GM19468 (cell line): ENCODE results near the gene SPTBN1.
"Not testable (repeated sequence)": the region's sequence is repeated elsewhere in the genome, so short reads cannot be mapped to it uniquely, and the experiment has no call there.

Experiments used
- ATAC-seq: cut with Tn5 transposase; IDR thresholded peaks from one replicate; pipeline ENCODE4 v1.9.1; 2021; ENCODE audit warnings: mild to moderate bottlenecking, moderate library complexity, moderate number of reproducible peaks; ENCODE audit not compliant: unreplicated experiment; ENCODE audit errors: extremely low read depth

Gene SPTBN1

GRCh38 chr2:54675738-54676137 is 219.6 kb downstream of the SPTBN1 start:
- no peak for ATAC-seq

- ATAC-seq = no peak
These were observed 220.5 kb downstream of the SPTBN1 start for GRCh38 chr2:54676656-54677055.

DNA sequence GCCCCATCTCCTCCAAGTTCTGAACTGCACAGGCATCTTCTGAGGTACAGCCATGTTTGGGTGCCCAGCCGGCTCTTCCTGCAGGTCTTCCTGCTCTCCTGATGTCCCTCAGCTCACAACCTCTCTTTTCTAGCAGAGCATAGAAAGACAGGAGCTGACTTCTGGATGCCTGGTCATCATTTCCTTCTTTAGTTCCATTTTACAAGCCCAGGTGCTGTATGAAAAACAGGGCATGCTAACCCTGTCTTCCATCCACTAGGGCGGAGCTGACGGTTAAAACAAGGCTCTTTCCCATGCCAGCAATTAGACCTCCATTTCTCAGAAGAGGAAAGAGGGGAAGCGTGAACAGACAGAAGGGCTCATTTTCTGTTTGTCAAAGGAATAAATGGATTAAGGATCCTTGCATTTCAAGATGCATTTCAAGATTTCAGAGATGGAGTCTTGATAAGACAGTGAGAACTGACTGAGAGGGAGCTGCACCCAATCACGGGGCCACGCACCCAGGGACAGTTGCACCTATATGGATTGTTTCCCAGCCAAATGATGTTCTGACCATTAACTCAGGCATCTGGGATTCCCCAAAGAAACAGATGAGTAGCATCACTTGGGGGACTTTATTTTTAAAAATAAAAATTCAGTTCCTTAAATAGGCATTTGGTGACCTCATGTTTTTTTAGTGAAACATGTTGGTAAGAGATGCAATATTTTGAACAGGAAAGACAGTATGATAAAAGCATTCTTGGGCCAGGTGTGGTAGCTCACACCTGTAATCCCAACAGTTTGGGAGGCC is 221.5 kb downstream of the SPTBN1 start:
- ATAC-seq = no peak

DNA sequence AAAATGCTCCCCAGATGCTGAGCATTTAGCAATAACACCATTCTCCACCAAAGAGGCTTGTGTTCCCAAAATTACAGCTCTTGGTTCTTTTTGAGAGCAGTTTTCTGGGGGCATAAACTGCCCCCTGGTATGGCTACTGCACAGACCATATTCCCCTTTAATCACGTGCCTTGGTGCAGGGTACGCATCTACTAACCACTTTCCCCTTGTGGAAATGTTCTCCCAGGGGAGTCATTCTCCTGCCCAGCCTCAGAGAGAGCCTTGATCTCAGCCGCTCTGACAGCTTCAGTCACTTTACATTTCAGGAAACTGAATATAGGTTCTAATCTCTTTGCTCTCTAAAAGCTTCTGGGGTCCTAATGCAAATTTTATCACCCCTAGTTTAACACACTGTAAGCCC is 222.6 kb downstream of the SPTBN1 start:
- no peak for ATAC-seq

- peak; percentile 67 for ATAC-seq
These were observed 224.4 kb downstream of the SPTBN1 start for GRCh38 chr2:54680397-54681041.

GRCh38 chr2:54681416-54681815 is 225.3 kb downstream of the SPTBN1 start:
- no peak for ATAC-seq

GRCh38 chr2:54683596-54683995 is 227.5 kb downstream of the SPTBN1 start:
- ATAC-seq = no peak

DNA sequence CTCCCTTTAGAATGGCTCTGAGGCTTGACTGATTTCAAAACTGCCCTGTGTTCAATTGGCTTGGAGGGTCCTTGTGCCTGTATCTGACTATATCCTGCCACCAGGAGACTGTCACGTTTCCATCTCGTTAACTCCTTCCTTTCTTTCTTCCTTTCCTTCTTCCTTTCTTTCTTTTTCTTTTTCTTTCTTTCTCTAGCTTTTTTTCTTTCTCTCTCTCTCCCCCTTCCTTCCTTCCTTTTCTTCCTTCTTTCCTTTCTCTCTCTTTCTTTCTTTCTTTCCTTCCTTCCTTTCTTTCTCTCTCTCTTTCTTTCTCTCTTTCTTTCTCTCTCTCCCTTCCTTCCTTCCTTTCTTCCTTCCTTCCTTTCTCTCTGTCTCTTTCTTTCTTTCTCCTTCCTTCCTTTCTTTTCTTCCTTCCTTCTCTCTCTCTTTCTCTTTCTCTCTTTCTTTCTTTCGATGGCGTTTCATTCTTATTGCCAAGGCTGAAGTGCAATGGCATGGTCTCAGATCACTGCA is 229.2 kb downstream of the SPTBN1 start:
- ATAC-seq = no peak

DNA sequence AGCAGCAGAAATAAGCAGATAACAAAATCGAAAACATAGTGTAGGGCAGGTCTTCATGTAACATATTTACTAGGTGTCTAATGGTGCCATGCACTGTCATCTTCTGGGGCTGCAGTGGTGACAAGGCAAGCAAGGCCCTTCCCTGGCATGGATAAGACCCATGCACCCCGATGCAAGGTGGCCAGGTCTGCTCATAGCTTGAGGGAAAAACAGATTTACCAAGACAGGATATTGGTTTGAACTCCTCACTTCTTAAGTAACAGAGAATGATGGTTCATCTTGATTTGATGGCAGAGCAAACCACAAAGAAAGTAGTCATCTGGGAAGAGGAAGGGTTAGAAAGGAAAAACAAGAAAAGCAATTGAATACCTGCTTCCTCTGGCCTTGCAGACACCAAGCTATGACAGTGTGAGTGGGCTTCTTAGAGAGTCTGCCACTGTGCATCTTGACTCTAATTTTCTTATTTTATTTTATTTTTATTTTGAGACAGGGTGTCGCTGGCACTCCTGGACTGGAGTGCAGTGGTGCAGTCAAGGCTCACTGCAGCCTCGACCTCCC is 231.5 kb downstream of the SPTBN1 start:
- no peak for ATAC-seq

GRCh38 chr2:54691445-54692135 is 235.5 kb downstream of the SPTBN1 start:
- ATAC-seq = no peak

DNA sequence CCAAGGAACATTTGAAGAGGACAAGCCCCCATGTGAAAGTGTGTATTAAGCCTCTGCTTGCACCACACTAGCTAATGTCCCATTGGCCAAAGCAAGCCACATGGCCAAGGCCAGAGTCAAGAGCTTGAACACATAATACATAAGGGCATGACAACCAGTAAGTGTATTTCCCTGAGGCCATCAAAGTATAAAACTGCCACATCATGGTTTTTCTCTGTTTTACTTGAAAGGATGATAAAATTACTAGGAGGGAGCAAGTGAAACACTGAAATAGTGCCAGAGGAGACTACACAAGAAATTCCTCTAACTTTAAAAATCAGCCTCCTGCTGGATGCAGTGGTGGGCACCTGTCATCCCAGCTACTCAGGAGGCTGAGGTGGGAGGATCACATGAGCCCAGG is 236.4 kb downstream of the SPTBN1 start:
- no peak for ATAC-seq

- ATAC-seq = no peak
These were observed 239.3 kb downstream of the SPTBN1 start for GRCh38 chr2:54695378-54695777.

GRCh38 chr2:54697934-54698333 is 241.8 kb downstream of the SPTBN1 start:
- no peak for ATAC-seq

DNA sequence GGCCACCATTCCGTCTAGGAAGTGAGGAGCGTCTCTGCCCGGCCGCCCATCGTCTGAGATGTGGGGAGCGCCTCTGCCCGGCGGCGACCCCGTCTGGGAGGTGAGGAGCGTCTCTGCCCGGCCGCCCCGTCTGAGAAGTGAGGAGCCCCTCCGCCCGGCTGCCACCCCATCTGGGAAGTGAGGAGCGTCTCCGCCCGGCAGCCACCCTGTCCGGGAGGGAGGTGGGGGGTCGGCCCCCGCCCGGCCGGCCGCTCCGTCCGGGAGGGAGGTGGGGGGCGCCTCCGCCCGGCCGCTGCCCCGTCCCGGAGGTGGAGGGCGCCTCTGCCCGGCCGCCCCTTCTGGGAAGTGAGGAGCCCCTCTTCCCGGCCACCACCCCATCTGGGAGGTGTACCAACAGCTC is 242.8 kb downstream of the SPTBN1 start:
- not testable (repeated sequence) for ATAC-seq

DNA sequence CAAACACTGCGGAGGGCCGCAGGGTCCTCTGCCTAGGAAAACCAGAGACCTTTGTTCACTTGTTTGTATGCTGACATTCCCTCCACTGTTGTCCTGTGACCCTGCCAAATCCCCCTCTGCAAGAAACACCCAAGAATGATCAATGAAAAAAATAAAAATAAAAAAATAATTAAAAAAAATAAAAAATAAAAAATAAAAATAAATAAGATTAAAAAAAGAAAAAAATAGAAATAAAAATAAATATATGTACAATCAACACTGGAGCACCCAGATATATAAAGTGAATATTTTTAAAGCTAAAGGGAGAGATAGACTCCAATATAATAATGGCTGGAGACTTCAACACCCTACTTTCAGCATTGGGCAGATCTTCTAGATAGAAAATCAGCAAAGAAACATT is 243.5 kb downstream of the SPTBN1 start:
- ATAC-seq = no peak

GRCh38 chr2:54701029-54701428 is 244.9 kb downstream of the SPTBN1 start:
- ATAC-seq = no peak

GRCh38 chr2:54704238-54704637 is 248.1 kb downstream of the SPTBN1 start:
- ATAC-seq = no peak

- no peak for ATAC-seq
These were observed 248.8 kb downstream of the SPTBN1 start for GRCh38 chr2:54704688-54705605.

DNA sequence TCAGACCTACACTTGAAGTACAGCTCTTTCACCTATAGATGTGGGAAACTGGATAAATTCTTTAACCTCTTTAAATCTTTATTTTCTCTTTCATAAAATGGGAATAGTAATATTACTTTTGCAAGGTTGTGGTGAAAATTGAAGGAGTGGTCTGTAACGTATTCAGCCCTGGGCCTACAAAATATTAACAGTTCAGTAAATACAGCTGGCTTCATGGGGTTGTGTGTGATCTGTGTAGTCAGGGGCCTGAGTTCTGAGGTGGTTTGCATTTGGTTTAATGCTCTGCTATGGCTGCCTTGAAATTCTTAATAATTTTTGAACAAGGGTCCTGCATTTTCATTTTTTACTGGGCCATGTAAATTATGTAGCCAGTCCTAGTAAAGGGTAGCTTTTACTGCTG is 250.5 kb downstream of the SPTBN1 start:
- ATAC-seq = no peak
